ENCODE measurements around the gene XRCC4. TPM values are rescaled to one million over a fixed set of nuclear protein-coding genes. Genes with fewer than 3 reads are reported as not detected.

The XRCC4 gene
- total and polyA plus RNA-seq, 2 of the 13 experiments (the other 11 are each of a cell fraction or from before 2014, with no cell fraction given) = 2.8 to 12.6 TPM

- 0 out of 2 replicates have a peak, but pooled peaks have one; percentile 26 for TF ChIP-seq NFIC (IDR thresholded peaks at IDR 0.05; ENCODE audit: low read length)
- peak; percentile 11; the same call in 1 of the 2 replicates for TF ChIP-seq NR2F2 (IDR thresholded peaks at IDR 0.05; ENCODE audit: borderline replicate concordance, low read depth)
- 0 out of 2 replicates have a peak, but pooled peaks have one; percentile 46 for TF ChIP-seq NR0B2 (CRISPR knock-in tag; IDR thresholded peaks at IDR 0.05)
- 0 out of 2 replicates have a peak, but pooled peaks have one; percentile 0 for TF ChIP-seq STAG1 (CRISPR knock-in tag; IDR thresholded peaks at IDR 0.05)
- 0 out of 2 replicates have a peak, but pooled peaks have one; percentile 37 for TF ChIP-seq ZNF547 (CRISPR knock-in tag; IDR thresholded peaks at IDR 0.05)
- TF ChIP-seq TMF1 (CRISPR knock-in tag; IDR thresholded peaks at IDR 0.05; ENCODE audit: low read depth) = peak; percentile 68; the same call in 1 of the 2 replicates
- TF ChIP-seq MEF2D (CRISPR knock-in tag; IDR thresholded peaks at IDR 0.05) = peak; percentile 55; the same call in 1 of the 2 replicates
- no peak for TF ChIP-seq GZF1 (CRISPR knock-in tag; IDR thresholded peaks at IDR 0.05)
- peak; percentile 51 for TF ChIP-seq ZNF781 (CRISPR knock-in tag; IDR thresholded peaks at IDR 0.05; ENCODE audit: borderline replicate concordance, not compliant biosample characterization)
- TF ChIP-seq GABPB1 (CRISPR knock-in tag; IDR thresholded peaks at IDR 0.05) = peak; percentile 97
- 0 out of 2 replicates have a peak, but pooled peaks have one; percentile 0 for TF ChIP-seq ZMYM3 (CRISPR knock-in tag; IDR thresholded peaks at IDR 0.05)
- 0 out of 2 replicates have a peak, but pooled peaks have one; percentile 39 for TF ChIP-seq HDAC1 (CRISPR knock-in tag; IDR thresholded peaks at IDR 0.05)
- TF ChIP-seq NFYC (CRISPR knock-in tag; IDR thresholded peaks at IDR 0.05) = peak; percentile 94
- TF ChIP-seq THRA (CRISPR knock-in tag; IDR thresholded peaks at IDR 0.05; ENCODE audit: borderline replicate concordance) = peak; percentile 17; the same call in 1 of the 2 replicates
- TF ChIP-seq KDM6A (CRISPR knock-in tag; IDR thresholded peaks at IDR 0.05; ENCODE audit: low read depth) = 0 out of 2 replicates have a peak, but pooled peaks have one; percentile 21
- no peak for TF ChIP-seq ZNF282 (IDR thresholded peaks at IDR 0.05; ENCODE audit: partially characterized antibody)
- no peak for TF ChIP-seq ZNF850 (CRISPR knock-in tag; conservative IDR thresholded peaks at IDR 0.05)
- no peak for TF ChIP-seq ZNF207 (IDR thresholded peaks at IDR 0.05; ENCODE audit: borderline replicate concordance)
- TF ChIP-seq E2F5 (CRISPR knock-in tag; conservative IDR thresholded peaks at IDR 0.05) = peak; percentile 55; the same call in 1 of the 2 replicates
- TF ChIP-seq IRF9 (CRISPR knock-in tag; IDR thresholded peaks at IDR 0.05; ENCODE audit: borderline replicate concordance) = peak; percentile 90; the same call in 1 of the 2 replicates
- TF ChIP-seq ARNTL (CRISPR knock-in tag; IDR thresholded peaks at IDR 0.05) = 0 out of 2 replicates have a peak, but pooled peaks have one; percentile 23
- peak; percentile 90 for TF ChIP-seq ATF1 (CRISPR knock-in tag; IDR thresholded peaks at IDR 0.05)
- TF ChIP-seq ZC3H13 (CRISPR knock-in tag; IDR thresholded peaks at IDR 0.05) = no peak
Measured at GRCh38 chr5:83076742-83077661, at the start of gene XRCC4, which contains the start of gene TMEM167A (continued).
